Fibroblast of upper back skin (primary cell): ENCODE results near the gene ASS1.

Source experiments
- DNase-seq: peaks from one replicate; pipeline ENCODE4 v3.0.0-alpha.2; 2013

ASS1 gene

DNA sequence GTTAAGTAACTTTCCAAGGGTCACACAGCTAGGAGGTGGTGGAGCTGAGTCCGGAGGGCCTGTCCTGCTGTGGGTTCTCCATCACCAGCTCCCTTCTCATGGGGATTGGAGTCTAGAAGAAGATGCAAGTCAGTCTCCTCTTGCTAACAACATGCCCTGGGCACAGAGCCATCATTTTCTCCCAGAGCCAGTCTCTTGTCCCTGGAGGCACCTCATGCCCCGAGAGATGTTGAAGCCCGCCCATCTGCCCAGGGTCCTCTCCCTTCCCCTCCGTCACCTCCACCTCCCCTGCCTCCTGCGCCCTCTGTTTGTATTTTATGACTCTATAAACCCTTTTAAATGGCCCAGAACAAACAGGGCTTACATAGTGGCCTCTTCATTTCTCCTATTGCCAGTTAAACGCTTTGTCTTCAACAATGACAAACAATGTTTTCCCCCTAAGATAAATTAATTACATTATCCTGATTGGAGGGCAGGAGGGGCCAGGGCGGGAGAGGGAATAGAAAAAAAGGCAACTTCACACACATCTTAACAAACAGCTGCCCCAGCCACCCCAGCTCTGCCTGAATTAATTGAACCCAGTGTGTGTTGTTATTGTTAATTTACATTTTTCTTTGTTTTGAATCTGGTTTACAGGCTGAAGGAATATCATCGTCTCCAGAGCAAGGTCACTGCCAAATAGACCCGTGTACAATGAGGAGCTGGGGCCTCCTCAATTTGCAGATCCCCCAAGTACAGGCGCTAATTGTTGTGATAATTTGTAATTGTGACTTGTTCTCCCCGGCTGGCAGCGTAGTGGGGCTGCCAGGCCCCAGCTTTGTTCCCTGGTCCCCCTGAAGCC, 55.8 kb downstream of the ASS1 start:
- no peak for DNase-seq

DNA sequence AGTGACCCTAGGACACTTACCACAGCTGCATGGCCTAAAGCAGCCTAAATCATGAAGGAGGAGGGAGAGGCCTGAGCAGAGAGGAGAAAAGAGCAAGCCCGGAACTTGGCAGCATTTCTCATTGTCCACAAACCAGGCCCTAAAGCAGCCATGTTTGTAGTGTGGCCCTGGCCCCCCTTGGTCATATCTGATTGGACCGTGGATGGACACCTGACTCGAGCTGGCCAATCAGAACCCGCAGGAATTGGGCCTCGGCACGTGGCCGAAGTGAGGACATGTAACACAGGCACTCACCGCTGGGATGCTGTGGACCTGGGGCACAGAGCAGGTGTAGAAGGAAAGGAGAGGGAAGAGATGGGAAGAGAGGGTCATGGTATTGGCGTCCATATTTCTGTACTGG, 56.9 kb downstream of the ASS1 start:
- no peak for DNase-seq

DNA sequence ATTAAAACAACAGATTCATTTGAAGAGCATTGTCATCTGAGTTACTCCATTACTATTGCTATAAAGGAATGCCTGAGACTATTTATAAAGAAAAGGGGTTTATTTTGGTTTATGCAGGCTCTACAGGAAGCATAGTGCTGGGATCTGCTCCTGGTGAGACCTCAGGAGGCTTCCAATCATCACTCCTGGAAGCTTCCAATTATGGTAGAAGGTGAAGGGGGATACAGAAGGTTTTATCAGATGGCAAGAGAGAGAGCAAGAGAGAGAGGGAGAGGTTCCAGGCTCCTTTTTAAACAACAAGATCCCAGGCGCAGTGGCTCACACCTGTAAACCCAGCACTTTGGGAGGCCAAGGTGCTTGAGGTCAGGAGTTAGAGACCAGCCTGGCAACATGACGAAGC, 63.5 kb downstream of the ASS1 start:
- DNase-seq, result no peak

DNA sequence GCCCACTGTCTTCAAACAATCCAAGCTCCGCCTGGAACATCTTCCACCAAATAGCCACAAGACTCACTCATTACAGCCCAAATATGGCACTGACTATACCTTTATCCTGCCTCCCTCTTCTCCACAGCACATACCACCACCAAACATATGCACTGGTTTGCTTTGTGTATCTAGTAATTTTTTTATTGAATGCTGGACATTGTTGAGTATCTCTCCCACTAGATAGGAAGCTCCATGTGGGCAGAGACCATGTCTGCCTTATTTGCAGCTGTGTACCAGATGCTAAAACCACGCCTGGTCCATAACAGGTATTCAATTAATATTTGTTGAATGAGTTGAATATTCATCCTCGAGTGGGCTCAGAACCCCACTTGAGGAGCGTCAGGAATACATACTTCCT, 67.4 kb downstream of the ASS1 start:
- DNase-seq, result no peak

DNA sequence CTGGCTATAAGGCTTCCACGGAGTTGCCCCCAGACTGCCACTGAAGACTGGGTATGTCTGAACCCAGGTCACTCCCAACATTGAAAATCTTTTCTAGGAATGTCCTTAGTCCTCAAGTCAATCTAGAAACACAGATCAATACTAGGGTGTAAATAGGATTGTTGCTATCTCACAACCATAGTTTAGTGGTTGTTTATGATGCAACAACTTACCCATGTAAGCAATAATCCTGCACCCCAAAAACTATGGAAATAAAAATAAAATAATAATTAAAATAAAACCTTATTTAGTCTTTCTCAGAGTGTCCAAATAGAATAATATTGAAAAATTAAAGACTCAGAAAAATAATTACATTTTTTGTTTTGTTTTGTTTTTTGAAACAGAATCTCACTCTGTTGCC, 68.3 kb downstream of the ASS1 start:
- DNase-seq, result no peak

DNA sequence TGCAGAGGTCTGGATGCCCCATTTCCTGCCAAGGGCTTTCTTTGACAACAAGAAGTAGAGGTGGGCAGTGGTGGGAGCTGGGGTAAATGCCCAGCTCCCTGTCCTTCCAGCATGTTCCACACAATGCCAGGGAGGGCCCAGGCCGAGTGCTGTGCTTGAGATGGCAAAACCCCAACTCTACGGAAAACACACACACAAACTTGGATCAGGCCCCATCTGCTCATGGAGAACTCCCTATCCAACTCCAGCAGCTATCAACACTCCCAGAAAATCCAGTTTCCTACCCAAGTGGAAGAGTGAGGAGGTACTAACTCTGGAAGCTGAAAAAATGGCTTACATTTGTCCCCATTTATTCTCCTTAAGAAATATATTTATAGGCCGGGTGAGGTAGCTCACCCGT, 73.5 kb downstream of the ASS1 start:
- DNase-seq, result no peak

DNA sequence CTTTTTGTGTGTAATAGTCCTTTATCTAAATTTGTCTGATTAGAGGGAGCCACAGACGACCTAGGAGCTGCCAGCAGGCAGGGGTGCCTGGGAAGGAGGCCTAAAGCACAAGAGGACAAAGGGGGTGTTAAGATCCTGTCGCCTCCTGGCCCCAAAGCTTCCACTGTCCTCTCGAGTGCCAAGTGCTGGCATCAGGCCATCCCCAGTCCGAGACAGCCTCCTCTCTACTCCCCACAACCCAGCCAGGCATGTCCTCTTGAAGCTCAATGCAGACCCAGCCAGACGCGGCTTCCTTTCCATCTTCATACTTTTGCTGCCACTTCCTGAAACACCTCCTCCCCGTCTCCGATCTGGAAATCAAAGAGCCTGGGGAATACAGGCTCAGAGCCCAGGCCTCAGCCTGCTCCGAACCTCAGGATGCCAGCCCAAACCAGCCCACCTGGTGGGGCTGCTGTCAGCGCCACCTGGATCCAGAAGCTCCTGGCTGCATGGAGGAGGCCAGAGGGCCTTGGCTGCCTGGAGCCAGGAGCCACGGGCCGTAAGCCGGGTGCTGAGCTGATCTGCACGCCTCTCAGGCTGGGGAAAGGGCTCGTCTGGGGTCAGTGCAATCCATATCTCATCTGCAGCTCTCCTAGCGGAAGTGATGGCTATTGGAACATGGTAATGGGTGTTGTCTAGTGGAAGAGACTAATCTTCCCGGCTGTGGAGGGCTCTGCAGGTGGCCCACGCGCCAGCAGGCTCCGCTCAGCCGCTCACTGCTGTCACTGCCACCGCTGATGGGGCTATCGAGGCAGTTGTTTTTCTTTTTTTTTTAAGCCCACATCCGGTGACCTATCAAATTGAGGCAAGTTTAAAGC, 74.4 kb downstream of the ASS1 start:
- no peak for DNase-seq

DNA sequence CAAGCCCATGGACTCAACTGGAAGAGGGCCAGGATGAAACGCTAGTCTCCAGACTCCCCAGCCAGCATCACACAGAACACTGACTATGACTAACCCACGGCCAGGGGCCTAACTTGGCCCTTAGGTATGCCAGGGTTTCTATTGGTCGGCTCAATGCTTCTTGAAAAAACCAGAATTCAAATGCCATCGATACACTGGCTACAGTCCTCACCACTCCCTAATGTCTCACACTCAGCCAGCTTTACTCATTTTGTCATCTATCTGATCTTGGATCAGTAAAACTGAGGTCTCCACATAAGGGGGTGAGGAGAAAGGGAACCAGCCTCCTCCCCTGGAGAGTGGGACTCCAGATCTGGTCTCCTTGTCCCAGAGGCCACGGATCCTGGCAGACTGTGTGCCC, 75.2 kb downstream of the ASS1 start:
- DNase-seq, result no peak

DNA sequence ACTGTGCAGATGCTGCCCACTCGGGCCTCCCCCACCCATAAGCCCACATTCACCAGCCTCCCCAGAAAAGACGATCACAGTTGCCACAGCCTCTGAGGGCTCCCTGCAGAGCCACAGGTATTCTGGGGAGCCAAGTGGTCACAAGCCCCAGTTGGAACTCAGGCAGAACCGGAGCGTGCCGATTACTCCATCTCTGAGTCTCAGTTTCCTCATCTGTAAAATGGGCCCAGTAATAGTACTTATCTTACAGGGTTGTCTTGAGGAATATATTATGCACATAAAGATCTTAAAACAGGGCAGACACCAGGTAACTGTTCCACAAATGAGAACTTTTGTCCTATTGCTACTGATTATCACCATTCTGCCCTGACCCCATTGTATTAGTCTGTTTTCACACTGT, 77.0 kb downstream of the ASS1 start:
- no peak for DNase-seq

DNA sequence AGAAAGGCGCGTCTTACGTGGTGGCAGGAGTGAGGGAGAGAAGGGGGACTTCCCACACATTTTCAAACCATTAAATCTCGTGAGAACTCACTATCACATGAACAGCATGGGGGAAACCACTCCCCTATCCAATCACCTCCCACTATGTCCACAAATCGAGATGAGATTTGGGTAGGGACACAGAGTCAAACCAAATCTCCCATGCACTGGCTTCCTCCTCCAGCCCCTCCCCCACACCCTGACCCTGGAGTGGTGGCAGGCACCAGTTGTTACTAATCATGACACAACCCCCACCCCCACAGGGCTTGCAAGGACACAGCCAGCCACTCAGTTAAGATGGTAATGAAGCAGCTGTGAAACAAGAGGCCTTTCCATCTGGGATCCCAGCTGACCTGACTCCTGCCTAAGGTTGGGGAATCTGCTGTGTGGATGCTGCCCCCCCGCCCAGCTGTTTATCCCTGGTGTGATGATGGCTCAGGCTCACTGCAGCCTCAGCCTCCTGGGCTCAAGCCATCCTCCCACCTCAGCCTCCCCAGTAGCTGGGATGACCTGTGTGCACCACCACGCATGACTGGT, 77.6 kb downstream of the ASS1 start:
- DNase-seq, result no peak

DNA sequence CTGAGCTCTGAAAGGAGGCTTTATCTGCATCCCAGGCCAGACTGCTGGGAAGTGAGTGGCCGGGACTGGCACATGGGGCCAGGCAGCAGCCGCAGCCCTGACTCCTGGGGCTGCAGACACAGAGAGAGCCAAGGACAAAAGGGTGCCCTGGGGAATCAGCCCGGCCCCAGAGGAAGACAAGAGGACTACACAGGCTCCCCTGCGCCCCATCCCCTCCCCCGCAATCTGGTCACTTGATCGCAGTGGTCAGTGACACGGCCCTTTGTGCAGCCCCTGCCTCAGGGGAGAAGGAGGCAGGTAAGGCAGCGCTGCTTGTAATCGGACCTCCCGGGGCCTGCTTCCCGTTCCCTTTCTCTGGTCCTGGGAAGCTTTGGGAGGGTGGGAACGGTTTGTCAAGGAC, 79.2 kb downstream of the ASS1 start:
- DNase-seq, result no peak

DNA sequence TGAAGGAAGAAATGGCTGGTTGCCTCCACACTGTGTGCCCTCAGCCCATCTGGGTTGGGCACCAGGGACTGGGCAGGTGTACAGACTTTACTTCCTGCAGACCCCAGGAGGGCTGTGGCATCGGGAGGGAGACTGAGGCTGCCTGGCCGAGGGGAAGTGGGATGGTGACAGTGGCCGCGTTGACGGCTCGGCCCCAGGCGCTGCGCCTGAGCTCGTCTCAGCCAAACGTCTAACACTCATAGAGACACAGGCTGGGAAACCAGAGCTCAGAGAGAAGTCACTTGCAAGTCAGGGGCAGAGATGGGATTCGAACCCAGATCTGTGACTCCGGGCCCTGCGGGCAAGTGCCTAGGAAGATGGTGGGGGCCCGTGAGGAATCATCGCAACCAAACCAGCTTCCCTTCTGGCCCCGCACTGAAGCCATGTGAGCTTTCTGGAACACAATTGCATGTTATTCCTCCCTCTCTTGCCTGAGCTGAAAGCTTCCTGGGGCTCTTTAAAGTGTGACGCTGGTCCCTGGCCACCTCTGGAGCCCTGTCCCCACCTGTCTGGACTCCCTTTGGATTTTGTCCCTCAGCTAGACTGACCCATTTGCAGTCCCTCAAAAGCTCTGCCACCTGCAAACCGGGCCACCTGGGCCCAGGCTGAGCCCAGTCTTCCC, 81.6 kb downstream of the ASS1 start:
- no peak for DNase-seq

DNA sequence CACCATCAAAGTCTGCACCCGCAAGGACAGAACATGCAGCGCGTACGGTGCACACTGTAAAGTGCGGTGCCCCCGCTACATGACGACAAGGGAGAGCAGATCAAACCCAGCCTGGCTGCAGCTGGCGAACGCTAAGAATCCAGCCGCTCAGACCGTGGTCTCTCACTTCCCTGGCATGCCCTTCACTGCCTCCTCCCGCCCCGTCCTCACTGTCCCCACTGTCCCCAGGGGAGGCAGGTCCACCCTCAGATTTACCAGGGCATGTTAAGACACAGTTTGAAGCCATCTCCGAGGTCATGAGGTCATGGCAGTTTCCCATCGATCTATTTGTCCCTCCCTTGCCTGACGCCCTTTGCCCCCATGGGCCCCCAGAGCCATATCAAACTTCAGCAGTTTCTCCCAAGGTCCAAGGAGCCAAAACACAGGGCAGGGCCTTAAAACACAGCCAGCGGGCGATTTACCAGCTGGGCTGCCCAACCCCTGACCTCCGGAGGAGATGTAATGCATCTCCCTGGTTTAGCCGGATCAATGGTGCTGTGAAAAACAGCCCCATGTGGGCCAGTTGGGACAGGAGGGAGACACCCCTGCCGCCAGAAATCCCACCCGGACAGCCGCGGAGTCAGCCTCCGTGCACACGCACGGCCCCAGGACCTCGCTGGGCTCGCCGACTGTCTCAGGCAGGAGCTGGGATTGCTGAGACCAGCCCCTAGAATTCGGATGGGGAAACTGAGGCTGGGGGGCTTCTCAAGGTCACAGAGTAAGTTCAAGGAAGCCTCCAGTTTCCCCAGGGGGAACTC, 82.3 kb downstream of the ASS1 start:
- no peak for DNase-seq

DNA sequence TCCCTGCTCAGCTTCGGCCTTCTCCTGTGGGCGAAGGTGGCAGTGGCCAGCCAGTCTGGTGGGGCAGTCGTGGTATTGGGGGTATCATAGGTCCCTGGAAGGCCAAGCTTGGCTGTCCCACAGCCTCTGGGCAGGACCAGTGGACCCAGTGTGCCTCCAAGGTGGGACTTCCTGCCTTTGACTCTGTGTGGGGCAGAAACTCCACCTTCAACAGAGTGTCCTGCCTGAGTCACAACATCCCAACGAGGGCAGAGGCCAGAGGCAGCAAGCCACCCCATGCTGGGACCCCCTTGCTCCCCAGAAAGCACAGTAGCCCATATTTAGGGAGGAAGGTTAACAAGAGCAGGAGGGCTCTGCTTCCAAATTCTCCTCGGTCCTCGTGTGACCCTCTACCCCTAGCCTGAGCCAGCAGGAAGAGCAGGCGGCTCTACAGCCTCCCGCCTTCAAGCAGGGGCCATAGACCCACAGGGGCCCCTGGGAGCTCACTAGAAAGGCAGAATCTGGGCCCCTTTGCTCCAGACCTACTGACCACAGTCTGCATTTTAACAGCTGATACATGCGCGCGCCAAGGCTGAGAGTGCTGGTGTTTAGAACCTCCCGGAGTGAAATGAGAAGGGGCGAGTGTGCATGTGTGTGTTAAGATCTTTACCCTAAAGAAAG, 83.0 kb downstream of the ASS1 start:
- no peak for DNase-seq

DNA sequence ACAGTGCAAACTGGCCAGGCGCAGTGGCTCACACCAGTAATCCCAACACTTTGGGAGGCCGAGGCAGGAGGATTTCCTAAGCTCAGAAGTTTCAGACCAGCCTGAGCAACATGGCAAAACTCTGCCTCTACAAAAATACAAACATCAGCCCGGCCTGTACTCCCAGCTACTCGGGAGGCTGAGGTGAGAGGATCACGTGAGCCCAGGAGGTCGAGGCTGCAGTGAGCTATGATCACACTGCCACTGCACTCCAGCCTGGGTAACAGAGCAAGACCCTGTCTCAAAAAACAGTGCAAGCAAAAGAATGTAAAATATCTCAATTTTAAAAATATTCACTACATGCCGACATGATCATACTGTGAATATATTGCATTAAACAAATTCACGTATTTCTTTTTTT, 83.9 kb downstream of the ASS1 start:
- no peak for DNase-seq

DNA sequence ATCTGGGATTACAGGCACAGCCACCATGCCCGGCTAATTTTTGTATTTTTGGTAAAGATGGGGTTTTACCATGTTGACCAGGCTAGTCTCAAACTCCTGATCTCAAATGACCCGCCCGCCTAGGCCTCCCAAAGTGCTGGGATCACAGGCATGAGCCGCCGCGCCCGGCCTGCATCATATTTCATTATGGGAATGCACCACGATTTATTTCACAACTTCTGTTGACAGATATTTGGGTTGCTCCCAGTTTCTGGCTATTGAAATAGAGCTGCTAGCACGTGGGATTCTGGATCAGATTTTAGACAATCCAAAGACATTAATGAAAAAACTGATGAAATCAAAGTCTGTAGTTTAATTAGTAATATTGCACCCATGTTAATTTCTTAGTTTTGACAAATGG, 86.2 kb downstream of the ASS1 start:
- peak; percentile 74 for DNase-seq

DNA sequence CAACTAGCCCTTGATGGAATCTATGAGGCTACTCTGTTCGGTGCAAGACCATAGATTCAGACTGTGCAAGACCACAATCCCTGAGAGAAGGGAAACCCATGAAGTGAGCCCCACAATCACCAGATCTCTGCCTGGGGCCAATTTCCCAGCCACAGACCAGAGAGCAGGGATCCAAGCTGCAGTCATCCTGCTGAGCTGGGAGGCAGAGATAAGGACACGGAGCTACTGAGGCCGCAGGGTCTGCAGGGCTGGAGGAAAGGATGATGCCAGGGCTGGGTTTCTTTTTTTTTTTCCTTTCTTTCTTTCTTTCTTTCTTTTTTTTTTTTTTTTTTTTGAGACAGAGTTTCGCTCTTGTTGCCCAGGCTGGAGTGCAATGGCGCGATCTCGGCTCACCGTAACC, 86.9 kb downstream of the ASS1 start:
- DNase-seq, result no peak

DNA sequence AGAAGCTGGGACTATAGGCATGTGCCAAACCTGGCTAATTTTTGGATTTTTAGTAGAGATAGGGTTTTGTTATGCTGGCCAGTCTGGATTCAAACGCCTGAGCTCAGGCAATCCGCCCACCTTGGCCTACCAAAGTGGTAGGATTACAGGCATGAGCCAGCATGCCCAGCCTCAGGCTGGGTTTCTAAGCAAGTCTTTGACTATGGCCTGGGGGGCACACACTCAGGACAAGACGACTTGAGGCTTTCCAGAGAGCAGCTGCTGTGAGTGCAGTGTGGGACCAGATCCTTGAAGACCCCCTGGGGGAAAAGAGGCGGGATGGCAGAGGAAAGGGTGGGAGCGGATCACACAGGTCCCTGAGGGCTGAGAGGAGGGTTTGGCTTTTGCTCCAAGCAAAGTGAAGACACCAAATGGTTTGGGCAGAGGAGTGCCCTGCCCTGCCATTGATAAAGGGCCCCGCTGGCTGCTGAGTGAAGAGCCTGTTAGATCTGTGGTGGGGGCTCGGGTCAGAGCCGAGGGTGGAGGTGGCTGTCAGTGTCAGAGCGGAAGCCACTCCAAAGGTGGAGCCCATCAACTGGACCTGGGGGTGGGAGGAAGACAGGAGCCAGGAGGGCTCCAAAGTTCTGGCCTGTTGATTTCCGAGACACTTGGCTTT, 87.8 kb downstream of the ASS1 start:
- no peak for DNase-seq

DNA sequence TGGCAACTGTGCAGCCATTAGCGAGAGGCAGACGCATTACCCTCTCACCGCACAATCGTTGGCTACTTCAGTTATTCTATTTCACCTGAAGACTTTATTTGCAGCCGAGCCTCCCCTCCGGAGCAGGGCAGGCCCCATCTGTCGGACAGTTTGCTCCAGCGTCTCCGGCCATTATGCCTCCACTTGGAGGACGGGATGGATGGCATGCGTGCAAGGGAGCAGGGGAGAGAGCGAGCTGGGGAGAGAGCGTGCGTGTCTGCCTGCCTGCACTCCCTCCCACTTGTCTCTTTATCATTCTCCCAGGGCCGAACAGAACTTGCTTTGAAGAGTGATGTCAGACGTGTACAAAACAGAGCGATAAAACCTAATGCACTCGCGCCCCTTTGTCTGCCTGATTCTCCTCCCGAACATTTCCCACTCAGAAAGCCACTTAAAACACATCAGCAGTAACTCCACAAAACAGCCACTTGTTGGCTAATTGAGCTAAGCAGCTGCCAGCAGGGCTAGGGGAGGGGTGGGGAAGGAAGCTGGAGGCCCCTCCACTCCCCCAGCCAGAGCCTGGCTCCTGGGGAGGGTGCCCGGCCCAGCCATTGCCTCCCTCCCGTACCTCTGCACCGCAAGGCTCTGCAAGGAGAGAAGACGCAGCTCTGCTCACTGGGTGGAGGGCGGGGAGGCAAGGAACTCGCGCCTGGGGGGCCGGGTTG, 91.2 kb downstream of the ASS1 start:
- DNase-seq, result peak; percentile 32

DNA sequence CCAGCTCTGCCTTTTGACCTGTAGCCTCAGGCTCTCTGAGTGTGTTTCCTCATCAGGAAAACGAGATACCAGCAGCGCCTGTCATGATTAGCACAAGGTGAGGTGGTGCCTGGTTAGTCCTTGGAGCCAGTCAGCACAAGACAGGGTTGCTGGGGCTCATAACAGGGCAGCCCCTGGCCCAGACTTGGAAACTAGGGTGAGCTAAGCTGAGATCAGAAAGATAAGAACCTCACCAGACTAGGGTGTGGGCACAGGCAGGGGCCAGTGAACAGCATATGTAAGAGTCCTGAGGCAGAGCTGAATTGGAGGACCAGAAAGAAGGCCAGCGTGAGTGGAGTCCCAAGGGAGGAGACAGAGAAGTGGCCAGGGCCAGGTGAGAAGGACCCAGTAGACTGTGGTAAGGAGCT, 91.9 kb downstream of the ASS1 start:
- no peak for DNase-seq
